HUDEP-2 (cell line): ENCODE measurements around the gene LLPH.
A peak's percentile ranks its signal among the peaks of the same experiment; 100 is the strongest.

Source experiments
- DNase-seq, 76 experiments: peaks; one replicate each; lab custom pipeline; 2025; ENCODE audit not compliant: unreplicated experiment in 76 of 76; lab: John Stamatoyannopoulos, UW

LLPH gene

DNA sequence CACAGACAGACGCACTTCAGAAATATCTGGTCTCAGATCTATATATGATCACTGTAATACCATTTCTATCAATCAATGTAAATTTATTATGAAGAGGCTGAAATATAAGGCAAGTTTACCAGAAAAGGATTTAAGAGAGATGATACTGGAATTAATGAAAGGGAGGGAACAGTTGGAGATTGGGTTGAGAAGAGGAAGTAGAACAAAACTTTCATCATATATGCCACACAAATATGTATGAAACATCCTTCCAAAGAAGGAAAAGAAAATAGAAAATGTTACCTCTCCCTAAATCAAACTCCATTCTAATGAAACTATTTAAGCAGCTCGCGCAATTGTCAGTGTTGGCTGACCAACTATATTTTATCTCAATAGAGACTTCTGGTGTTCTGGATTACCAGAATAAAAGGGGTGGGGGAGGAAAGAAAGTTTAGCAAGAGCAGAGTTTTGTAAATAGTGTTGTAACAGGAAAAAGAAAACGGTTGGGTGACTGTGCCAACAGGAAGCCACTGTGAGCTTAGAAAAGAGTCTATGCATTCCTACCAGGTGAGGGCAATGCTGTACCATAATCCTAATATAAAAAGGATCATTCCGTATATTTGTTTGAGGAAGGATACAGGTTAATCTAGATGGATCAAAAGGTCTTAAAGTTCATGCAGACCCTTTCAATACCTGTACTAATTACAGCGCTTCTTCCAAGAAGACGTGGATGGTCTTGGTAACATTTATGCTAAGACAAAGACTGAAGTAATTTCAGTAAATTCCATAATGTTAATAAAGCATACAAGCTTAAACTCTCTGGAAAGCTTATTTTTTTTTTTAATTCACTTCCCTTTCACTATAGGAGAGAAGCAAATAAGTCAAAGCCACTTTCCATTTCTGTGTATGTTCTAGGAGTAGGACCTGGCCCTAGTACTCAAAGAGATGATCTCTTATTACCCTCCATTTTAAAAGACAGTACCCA, 14.5 kb upstream of the LLPH start:
- peak in 18 of 76 experiments; percentile 2 to 38 (median 22) for DNase-seq

DNA sequence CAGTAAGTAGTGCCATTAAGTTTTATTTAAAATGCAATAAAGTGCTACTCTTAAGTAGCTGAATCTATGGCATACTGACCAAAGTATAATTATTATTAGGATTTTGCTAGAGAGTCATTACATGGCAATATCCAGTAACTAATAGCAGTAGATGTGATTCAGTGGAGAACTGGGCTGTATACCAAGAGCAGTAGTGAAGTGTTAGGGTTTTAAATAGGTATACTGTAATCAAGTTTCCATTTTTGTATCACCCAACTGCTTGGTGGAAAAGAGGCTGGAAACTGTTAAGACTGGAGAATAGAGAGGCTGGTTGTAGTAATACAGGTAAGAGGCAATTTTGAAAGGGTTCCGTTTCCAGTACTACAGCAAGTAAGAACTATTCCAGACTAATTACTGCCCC, 13.3 kb upstream of the LLPH start:
- no peak for DNase-seq

DNA sequence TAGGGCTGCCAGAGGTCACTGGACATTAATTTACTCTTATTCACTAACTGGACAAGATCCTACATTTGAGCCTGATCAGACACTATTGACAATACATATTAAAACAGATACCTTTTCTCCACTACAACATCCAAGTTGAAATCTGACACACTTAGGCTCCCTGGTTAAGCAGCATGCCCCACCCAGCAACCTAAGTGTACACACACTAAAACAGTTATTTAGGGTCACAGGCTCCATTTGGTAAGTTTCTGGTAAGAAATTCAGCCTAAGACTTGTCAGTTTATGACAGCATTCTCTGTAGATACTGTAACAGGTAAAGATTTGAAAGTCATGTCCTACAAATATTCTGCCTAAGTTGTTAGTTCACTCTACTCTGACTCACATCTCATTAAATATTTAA, 12.3 kb upstream of the LLPH start:
- DNase-seq = no peak

DNA sequence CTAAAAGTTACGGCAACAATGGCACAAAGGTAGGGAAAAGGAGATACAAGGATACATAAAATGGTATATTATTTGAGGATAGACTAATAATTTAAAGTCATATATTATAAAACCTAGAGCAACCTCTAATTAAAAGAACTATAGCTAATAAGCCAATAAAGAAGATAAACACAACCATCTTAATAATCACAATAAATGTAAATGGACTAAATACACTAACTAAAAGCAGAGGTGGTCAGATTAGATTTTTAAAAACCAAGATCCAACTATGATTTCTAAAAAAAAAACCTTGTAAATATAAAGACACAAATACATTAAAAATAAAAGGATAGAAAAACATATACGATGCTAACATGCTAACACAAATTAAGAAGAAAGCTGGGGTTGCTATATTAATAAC, 10.7 kb upstream of the LLPH start:
- no peak for DNase-seq

DNA sequence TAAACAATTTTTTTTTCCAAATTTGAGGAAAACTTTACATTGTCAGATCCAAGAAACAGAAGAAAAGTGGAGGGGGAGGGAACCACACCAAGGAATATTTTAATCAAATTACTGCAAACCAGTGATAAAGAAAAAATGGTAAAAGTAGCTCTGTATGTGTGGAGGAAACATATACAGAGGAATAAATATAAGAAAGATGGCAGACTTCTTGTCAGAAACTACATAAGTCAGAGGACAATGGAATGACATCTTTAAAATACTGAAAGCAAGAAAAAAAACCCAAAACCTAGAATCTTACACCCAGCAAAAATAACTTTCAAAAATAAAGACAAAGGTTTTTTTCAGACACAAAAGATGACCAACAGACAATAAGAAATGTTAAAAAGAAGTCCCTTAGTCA, 10.2 kb upstream of the LLPH start:
- DNase-seq = peak in 1 of 76 experiments; percentile 3

DNA sequence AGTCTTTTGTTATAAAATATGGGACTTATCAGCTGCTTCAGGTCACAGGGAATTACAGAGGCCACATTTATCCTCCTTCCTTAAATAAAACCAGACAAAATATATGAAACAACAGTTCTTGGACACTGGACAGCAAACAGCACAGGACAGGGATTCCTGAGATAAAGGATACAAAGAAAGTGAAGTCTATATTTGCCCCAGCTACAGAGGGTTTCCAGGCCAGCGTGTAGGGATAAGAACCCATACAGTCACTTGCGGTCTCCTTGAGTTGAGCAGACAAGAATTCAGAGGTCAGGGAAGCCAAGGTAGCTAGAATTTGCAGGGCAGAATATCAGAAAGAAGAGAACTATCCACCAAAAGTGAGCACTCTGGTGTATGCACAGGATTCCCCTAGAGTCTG, 8.8 kb upstream of the LLPH start:
- DNase-seq = no peak

DNA sequence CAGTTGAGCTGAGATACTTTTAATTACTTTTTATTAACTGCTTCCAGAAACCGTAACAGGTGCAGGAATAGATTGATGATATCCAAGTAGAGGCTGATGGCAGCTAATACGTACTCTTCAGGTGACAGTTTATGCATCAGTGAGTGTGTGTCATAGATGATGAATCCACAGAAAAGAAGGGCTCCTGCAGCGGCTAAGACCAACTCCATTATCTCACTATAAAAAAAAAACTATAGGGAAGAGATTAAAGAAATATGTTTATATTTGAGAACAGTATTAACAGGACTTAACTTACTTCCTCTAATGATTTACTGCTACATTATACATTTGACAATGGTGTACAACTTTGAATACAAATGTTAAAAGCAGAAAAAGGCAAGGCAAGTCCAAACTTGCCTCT, 7.4 kb upstream of the LLPH start:
- no peak for DNase-seq

DNA sequence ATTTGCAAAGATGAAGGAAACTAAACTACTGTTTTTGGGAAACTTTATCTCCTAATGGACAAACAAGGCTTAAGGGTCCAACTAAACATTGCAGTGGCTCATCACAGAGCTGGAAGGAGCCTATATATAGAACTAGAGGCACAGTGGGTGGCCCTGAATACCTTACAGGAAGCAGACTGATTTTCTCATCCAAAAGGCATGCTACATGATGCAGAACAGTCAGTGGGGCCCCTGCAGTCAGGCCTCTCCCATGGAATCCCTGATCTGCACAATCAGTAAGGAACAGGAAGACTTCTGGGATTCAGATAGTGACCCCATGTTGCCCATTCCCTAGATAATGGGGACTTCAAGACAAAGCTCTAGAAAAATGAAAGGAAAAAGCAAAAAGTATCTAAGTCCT, 1.9 kb upstream of the LLPH start:
- DNase-seq = no peak

DNA sequence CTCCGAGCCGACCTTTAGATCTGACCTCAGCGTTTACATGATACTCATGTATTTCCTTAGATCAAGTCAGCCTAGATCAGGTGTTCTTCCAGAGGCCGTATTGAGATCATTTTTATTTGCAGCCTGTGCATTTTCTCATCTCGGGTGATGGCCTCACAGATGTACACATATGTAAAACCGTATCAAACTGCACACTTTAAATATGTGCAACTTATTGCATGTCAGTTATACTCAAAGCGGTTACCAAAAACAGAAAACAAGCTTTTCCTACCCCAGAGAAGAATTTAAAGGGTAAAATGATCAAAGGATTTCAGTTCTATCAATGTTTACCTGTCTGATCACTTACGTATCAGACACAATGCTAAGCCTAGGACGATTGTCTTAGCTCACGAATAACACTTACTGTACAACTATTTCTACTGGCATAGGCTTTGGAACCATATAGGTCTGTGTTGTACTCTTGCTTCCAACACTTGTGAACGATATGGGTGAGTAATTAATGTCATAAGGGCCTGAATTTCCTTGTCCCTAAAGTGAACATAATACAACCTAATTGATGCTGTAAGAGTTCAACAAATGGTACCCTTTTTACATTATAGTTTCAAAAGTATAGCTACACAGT, 628 bp upstream of the LLPH start:
- no peak for DNase-seq

DNA sequence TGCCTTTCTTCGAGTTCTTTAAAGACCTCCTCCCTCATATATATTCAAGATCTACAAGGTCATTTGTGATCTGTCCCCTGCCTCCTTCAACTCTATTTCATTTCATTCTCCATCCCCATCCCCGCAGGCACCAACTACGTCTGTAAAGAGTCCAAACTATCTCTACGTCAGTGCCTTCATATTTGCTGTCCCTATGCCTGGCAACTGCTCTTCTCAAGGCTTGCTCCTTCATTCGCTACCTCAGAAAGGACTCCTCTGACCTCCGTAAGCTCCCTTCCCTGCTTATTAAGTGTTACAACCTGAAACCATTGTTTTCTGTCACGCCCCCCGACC, 650 bp downstream of the LLPH start:
- DNase-seq = peak in 1 of 76 experiments; percentile 6

DNA sequence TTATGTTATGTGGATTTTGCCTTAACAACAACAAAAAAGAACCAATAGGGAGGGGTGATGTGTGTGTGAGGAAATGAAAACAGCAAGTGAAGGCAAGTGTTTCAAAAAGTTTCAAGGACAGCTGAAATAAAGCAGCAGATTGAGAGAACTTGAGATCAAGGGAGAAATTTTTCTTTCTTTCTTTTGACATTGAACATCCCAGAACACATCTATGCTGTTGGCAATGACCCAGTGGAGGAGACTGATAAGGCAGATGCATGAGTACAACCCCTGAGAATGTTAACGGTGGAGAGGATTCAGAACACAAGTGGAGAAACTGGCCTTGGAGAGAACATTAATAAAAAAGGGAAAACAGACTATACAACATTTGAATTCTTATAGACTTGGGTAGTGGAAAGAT, 2.9 kb downstream of the LLPH start:
- peak in 30 of 76 experiments; percentile 2 to 58 (median 27) for DNase-seq

DNA sequence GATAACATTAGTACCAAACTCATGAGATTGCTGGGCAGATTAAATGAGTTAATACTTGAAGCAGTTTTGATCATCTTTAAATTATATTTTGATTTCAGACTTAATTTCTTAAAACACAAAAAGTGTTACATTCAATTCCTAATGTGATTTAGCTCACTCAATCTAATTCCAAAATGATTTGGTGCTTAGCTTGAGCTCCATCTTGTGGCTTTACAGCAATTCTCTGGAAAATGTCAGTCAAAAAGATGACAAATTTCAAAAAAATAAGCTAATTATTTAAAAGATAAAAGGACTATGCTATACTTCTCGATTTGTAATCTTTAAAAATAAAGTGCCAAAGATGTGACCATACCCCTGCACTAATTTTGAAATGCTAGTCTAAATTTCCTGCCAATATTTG, 10.1 kb downstream of the LLPH start:
- DNase-seq = no peak

DNA sequence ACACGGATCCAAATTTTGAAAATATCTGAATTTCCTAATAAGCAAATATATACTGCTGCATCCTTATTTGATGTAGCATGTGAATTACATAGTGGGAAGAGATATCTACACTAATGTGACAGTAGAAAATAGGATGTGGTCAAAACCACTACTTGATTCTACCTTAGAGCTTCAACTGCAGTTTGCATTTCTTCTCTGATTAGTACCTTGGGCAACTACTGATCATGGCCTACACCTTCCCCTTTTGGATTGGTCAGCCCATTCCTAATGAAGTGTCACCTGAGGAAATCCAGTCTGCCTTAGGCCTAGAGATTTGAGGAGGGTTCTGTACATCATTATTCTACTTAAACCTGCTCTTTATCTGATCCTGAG, 10.7 kb downstream of the LLPH start:
- DNase-seq = no peak

DNA sequence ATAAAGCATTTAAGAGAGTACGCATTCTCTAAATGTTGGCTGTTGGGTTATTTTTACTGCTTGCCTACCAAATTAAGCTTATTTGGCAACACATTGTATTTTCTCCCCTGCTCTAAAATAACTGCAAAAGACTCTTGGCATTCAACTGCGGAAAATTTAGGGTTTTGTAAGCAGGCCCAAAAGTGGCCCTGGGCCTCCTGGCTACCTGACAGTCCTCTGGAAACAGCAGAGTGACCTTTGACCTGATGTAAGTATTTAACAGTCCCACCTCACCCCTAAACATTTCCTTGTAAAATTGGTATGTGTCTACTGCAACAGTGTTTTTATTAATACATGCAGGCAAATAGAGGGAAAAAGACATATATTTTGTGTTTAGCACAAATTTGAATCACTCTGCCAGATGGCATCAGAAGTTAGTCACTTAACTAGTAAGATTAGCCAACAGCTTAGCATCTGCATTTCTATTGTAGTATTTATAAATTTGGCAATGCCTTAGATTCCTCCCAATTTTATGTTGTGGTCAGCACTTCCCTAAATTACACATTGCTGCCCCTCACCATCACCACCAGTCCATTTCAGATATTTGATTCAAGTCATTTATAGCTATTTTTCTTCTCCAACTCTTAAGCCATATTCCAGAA, 11.2 kb downstream of the LLPH start:
- DNase-seq = no peak

DNA sequence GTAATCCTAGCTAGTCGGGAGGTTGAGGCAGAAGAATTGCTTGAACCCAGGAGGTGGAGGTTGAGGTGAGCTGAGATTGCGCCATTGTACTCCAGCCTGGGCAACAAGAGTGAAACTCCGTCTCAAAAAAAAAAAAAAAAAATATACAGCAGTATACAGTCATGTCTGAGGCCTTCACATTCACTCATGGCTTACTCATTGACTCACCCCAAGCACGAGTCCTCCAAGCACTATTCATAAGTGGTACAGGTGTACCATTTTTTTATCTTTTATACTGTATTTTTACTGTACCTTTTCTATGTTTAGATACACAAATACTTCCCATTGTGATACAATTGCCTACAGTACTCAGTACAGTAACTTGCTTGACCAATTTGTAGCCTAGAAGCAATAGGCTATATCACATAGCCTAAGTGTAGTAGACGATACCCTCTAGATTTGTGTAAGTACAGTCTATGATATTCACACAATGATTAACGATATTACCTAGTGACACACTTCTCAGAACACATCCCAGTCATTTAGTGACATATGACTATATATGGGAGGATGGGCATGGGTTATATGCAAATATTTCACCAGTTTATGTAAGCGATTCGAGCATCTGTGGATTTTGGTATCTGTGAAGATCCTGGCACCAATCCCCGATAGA, 12.2 kb downstream of the LLPH start:
- DNase-seq = no peak

DNA sequence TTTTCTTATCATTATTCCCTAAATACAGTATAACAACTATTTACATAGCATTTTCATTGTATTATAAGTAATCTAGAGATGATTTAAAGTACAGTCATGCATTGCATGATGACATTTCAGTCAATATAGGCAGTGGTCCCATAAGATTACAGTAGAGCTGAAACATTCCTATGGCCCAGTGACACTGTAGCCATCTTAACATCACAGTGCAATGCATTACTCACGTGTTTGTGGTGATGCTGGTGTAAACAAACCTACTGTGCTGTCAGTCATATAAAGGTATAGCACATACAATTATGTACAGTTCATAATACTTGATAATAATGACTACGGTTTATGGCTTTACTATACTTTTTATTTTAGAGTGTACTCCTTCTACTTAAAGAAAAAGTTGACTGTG, 13.3 kb downstream of the LLPH start:
- DNase-seq = no peak

DNA sequence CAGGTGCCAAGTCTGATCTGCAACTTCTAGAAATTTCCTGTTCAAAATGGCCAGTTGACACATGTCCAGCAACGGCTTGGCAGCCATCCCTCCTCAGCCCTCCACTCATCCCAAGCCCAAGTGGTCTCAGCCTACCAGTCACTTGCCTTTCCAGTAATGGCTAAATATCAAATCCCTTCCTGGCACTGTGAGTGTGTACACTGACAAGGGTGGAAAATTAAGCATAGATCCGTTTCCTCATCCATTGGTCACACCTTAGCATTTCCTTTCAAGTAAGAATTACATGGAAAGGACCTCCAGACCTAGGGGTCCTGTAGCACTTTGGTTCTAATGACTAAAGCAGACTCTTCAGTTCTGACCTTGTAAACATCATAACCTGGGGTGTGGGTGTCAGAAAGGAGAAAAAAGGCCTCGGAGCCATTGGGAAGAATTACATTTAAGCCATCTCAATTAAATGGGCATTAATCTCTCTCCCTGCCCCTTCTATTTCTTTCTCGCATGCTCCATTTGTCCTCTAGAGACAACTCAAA, 15.4 kb downstream of the LLPH start:
- DNase-seq = no peak

DNA sequence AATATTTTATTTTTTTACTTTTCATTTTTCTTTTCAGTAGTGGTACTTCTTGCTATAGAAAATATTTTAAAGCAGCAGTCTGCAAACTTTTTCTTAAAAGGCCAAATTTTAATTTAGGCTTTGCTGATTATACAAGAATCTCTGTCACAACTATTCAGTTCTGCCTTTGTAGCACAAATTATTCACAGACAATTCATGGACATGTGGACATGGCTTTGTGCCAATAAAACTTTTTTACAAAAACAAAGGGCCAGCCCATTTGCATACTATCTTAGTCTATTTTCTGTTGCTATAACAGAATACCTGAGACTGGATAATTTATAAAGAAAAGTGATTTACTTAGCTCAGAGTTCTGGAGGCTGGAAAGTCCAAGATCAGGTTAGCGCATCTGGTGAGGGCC, 17.1 kb downstream of the LLPH start:
- no peak for DNase-seq

DNA sequence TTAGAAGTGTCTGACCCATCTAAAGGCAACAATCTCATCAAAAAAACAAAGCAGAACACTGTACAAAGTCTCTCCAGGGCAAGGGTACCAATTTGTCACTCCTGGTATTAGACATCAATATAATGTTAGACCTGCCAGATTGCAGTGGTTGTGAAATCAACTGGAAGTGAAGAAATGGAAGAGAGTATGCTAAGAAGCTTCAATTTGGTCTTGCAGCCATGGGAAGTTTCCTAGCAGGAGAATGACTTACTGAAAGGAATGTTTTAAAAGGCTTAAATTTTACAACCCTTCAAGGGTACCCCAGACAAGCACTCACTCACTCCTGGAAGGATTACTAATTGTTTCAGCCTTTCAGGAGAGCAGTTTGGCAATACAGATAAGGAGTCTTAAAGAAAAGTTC, 18.9 kb downstream of the LLPH start:
- DNase-seq = no peak

DNA sequence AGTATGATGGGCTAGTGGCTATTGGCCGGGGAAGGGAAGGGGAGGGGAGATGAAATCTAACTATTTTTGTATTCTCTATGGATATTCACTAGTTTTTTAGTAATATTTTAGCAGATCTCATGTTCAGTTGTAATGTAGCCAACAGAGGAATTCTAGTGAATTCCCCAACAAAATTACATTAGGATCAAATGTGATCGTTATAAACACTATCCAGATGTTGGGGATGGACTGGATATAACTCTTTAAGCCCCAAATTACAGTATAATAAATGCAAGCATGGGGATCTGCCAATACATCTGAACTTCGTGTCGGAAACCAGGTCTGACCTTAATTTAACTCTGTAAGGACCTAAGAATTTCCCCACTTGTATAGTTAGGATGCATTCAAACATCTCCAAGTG, 21.5 kb downstream of the LLPH start:
- no peak for DNase-seq

DNA sequence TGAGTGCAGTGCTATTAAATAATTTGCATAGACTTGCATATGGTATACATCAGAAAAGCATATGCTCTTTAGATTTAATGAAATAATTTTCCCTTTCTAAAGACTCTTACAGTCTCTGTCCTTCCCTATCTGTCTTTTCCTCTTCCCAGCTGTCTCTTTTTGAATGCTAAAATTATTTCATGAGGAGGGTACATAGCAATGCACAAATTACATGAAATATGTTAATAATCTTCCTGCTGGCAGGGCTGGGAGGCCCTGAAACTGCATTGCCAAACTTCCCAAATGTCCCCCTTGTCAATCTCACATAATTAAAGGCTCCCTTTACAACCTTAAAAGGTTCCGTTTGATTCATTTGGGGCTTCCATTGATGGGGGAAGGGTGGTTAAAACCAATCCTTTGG, 22.2 kb downstream of the LLPH start:
- DNase-seq = no peak
